ENCODE data around the gene EML6. TPM values are rescaled to one million over a fixed set of nuclear protein-coding genes. Genes with fewer than 3 reads are reported as not detected.

The EML6 gene
- total RNA-seq, 1 experiment from 2014 or later: 1.5 TPM

DNA sequence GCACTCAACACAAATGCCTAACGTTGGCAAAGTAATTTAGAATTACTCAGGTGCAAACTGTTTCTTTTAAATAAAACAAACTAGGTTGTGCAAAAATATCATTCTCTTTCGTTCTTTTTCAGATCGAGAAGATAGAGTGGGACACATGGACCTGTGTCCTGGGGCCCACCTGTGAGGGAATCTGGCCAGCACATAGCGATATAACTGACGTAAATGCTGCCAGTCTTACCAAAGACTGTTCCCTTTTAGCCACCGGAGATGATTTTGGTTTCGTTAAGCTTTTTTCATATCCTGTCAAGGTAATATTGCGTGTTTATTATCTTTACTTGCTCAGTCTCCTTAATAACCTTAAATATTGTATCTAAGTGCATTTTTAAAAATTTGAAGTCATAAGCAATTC is 193.2 kb downstream of the EML6 start:
- no peak for DNase-seq
- Histone ChIP-seq H3K4me1 (ENCODE audit: insufficient read depth, low read length) (no peaks in the 10 kb centered on the region), H3K9ac (ENCODE audit: extremely low read depth, insufficient read length, low read length) (no peak overlapping the region), H3K14ac (ENCODE audit: insufficient read depth, low read length) (no peak overlapping the region), H3K56ac (ENCODE audit: insufficient read length, low read depth, low read length) (no peak overlapping the region), H2BK12ac (ENCODE audit: insufficient read length, low read depth, low read length) (no peak overlapping the region), H2BK15ac (ENCODE audit: low read depth, low read length) (no peak overlapping the region), H3K4ac (ENCODE audit: low read depth, low read length) (no peak overlapping the region), H3K79me2 (ENCODE audit: insufficient read depth, low read length) (no peaks in the 10 kb centered on the region), H4K8ac (replicated peaks; ENCODE audit: insufficient read length, low read depth, low read length) (no peak overlapping the region), H3K27me3 (ENCODE audit: insufficient read depth, low read length) (no peaks in the 10 kb centered on the region), H2BK120ac (ENCODE audit: low read depth, low read length, poor library complexity, severe bottlenecking) (no peak overlapping the region), H4K20me1 (ENCODE audit: control insufficient read depth, insufficient read depth, insufficient read length) (no peaks in the 10 kb centered on the region), H2BK5ac (ENCODE audit: insufficient read length, low read length) (no peak overlapping the region), H2BK20ac (ENCODE audit: low read depth, low read length, poor library complexity, severe bottlenecking) (no peak overlapping the region), H3K9me3 (ENCODE audit: control insufficient read depth, low read depth, low read length) (no peaks in the 10 kb centered on the region), H3K18ac (ENCODE audit: insufficient read length, low read depth, low read length) (no peak overlapping the region), H3K23ac (ENCODE audit: insufficient read length, low read depth, low read length) (no peak overlapping the region), H3K27ac (ENCODE audit: insufficient read length, low read depth, low read length) (no peak overlapping the region), H2AK5ac (ENCODE audit: insufficient read length, low read length) (no peak overlapping the region), H3T11ph (ENCODE audit: low read length) (no peak overlapping the region), H4K91ac (ENCODE audit: insufficient read length, low read depth, low read length) (no peak overlapping the region), H4K5ac (ENCODE audit: insufficient read length, low read depth, low read length) (no peak overlapping the region), H2AFZ (ENCODE audit: low read length) (no peak overlapping the region), H3K4me2 (ENCODE audit: insufficient read depth, insufficient read length, low read length) (no peak overlapping the region), H3K23me2 (ENCODE audit: insufficient read length, low read depth, low read length, poor library complexity, severe bottlenecking) (no peaks in the 10 kb centered on the region), H3K79me1 (ENCODE audit: insufficient read depth, low read depth, low read length, poor library complexity, severe bottlenecking) (no peaks in the 10 kb centered on the region)
- H3K4me1 Mint-ChIP-seq: no peaks in the 10 kb centered on the region
- WGBS (ENCODE audit: extremely low coverage, insufficient read length, low lambda C conversion rate): no CpG with 5 or more reads among the region's 8 CpGs
- H3K27ac Mint-ChIP-seq: no peak overlapping the region
- H3K4me3 Mint-ChIP-seq: no peak overlapping the region
- TF ChIP-seq, protein P1, sequence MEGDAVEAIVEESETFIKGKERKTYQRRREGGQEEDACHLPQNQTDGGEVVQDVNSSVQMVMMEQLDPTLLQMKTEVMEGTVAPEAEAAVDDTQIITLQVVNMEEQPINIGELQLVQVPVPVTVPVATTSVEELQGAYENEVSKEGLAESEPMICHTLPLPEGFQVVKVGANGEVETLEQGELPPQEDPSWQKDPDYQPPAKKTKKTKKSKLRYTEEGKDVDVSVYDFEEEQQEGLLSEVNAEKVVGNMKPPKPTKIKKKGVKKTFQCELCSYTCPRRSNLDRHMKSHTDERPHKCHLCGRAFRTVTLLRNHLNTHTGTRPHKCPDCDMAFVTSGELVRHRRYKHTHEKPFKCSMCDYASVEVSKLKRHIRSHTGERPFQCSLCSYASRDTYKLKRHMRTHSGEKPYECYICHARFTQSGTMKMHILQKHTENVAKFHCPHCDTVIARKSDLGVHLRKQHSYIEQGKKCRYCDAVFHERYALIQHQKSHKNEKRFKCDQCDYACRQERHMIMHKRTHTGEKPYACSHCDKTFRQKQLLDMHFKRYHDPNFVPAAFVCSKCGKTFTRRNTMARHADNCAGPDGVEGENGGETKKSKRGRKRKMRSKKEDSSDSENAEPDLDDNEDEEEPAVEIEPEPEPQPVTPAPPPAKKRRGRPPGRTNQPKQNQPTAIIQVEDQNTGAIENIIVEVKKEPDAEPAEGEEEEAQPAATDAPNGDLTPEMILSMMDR (conservative IDR thresholded peaks at IDR 0.05): no peak
- H3K36me3 Mint-ChIP-seq (ENCODE audit: insufficient read depth in 1 of 3, low read depth in 3 of 3): no peaks in the 10 kb centered on the region
- no peaks in the 10 kb centered on the region; a peak in 1 of 5 replicates for H3K9me3 Mint-ChIP-seq
- no peaks in the 10 kb centered on the region for H3K27me3 Mint-ChIP-seq (ENCODE audit: low read depth)
